HFFc6 (cell line): ENCODE results near the gene FRMPD4. TPM values are rescaled to one million over a fixed set of nuclear protein-coding genes. Genes with fewer than 3 reads are reported as not detected.

ENCODE experiments used
- DNase-seq: peaks from one replicate; pipeline ENCODE4 v3.0.0-alpha.2; 2018
- H3K27ac Mint-ChIP-seq: 2 replicates; pipeline ENCODE4 v1.8.0; 2020; ENCODE audit warnings: mild to moderate bottlenecking, mixed read lengths
- H3K27me3 Mint-ChIP-seq: 2 replicates; pipeline ENCODE4 v1.8.0; 2021; ENCODE audit warnings: mild to moderate bottlenecking, moderate library complexity, mixed read lengths; ENCODE audit not compliant: insufficient read depth
- H3K36me3 Mint-ChIP-seq: 2 replicates; pipeline ENCODE4 v1.8.0; 2021; ENCODE audit warnings: low read depth, mixed read lengths
- H3K4me1 Mint-ChIP-seq: 2 replicates; pipeline ENCODE4 v1.8.0; 2020; ENCODE audit warnings: low read depth, mixed read lengths
- H3K4me3 Mint-ChIP-seq: 2 replicates; pipeline ENCODE4 v1.8.0; 2020; ENCODE audit warnings: mild to moderate bottlenecking, moderate library complexity, mixed read lengths
- H3K9me3 Mint-ChIP-seq: 2 replicates; pipeline ENCODE4 v1.8.0; 2020; ENCODE audit warnings: mild to moderate bottlenecking, mixed read lengths
- total RNA-seq, 6 experiments: library from RNA; stranded (reverse); fragmentation: NEBNext Ultra II Directional; extraction: Animal tissue kit (Norgen Biotek cat#: 25700); gene quantifications; 2 replicates in 1 of 6; 3 replicates in 5 of 6; pipeline ENCODE4 v1.2.3, GENCODE V29; 2021
- TF ChIP-seq, protein P1 (sequence below): fragments of 200-600 bp; sonication (generic); IDR thresholded peaks from 2 replicates; pipeline ENCODE4 v1.5.0; 2021; ENCODE audit warnings: antibody characterized with exemption, mild to moderate bottlenecking

The FRMPD4 gene
- total RNA-seq, 6 experiments from 2014 or later, result 0.09 to 0.55 (median 0.47) TPM

DNA sequence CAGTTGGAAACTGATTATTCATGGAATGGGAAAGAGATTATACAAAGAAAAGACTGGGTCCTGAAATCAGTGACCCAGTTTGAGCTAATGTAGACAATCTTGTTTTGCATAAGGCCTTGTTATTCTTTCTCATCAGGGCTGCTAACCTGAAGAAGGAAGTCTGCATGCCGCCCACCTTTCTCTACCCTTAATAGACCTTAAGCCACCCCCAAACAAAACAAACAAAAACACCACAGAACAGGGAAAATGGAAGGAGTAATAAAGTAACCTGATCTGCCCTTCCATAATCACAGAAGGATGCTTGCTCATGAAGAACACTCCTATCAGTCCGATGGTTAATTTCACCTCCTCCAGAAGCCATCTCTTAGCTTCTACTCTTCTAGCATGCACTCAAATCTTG lies 288.1 kb downstream of the FRMPD4 start:
- TF ChIP-seq, protein P1, sequence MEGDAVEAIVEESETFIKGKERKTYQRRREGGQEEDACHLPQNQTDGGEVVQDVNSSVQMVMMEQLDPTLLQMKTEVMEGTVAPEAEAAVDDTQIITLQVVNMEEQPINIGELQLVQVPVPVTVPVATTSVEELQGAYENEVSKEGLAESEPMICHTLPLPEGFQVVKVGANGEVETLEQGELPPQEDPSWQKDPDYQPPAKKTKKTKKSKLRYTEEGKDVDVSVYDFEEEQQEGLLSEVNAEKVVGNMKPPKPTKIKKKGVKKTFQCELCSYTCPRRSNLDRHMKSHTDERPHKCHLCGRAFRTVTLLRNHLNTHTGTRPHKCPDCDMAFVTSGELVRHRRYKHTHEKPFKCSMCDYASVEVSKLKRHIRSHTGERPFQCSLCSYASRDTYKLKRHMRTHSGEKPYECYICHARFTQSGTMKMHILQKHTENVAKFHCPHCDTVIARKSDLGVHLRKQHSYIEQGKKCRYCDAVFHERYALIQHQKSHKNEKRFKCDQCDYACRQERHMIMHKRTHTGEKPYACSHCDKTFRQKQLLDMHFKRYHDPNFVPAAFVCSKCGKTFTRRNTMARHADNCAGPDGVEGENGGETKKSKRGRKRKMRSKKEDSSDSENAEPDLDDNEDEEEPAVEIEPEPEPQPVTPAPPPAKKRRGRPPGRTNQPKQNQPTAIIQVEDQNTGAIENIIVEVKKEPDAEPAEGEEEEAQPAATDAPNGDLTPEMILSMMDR, result no peak
- Mint-ChIP-seq H3K4me3 (no peak overlapping the region), H3K36me3 (no peaks in the 10 kb centered on the region), H3K4me1 (peaks cover 15% of the 10 kb centered on the region), H3K9me3 (no peaks in the 10 kb centered on the region), H3K27me3 (no peaks in the 10 kb centered on the region), H3K27ac (no peak overlapping the region)
- no peak for DNase-seq

DNA sequence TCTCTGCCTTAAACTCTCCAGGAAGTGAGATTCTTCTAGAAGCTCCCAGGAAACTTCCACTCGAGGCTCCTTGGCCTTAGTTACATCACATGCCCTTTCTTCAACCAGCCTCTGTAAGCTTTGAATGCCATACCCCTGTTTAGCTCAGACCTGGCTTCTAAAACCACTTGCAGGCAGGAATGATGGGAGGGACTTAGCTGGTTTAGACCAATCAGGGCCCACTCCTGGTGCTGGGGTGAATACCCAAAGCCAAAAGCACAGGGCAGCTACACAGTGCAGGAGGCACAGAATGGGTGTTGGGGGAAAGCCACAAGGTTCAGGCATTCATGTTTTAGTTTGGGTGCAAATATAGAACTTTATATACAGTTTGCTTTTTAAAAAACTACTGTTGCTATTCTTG lies 296.2 kb downstream of the FRMPD4 start:
- Mint-ChIP-seq H3K4me3 (no peak overlapping the region), H3K4me1 (no peaks in the 10 kb centered on the region), H3K27me3 (peaks cover 1% of the 10 kb centered on the region; the same call in 1 of the 2 replicates), H3K27ac (no peak overlapping the region), H3K9me3 (no peaks in the 10 kb centered on the region), H3K36me3 (no peaks in the 10 kb centered on the region)
- DNase-seq, result no peak
- TF ChIP-seq, protein P1, result no peak

DNA sequence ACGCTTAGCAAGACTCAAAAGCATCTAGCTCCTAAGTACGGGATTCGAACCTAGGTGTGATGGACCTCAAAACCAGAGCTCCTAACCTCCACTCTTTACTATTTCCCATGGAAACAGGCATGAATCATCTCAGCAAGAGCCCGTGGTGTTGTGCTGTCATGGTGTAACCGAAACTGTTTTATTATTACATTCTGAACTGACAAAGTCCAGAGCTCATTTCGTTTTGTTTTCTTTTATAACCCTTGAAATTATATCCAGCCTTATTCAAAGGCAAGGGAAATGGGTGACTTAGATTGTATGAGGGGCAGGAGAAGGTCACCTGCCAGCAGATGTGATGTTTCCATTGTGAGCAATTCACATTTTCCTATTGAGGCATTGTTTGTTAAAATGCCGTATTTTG lies 301.1 kb downstream of the FRMPD4 start:
- Mint-ChIP-seq H3K4me1 (peaks cover 34% of the 10 kb centered on the region), H3K27ac (no peak overlapping the region), H3K27me3 (peaks cover 1% of the 10 kb centered on the region), H3K9me3 (no peaks in the 10 kb centered on the region), H3K4me3 (no peak overlapping the region), H3K36me3 (no peaks in the 10 kb centered on the region)
- TF ChIP-seq, protein P1, result no peak
- DNase-seq, result no peak

DNA sequence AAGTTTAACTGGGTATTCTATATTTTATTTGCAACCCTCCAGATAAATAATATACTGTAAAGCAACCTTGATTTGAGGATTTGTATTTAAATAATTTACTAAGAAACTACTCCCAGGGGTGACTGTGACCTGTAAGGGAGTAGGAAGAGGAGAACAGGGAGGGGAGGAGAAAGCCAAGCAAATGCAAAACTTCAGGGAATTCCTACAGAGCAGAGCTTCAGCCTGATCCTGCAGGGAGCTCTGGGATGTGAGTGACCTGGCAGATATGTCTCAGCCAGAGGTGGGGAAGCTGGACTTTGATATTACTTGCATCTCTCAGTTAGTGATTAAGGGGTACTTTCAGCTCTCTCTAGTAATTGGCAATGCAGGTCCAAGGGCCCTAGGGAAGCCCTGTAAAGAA lies 302.0 kb downstream of the FRMPD4 start:
- Mint-ChIP-seq H3K27ac (no peak overlapping the region), H3K4me1 (peaks cover 37% of the 10 kb centered on the region), H3K27me3 (peaks cover 1% of the 10 kb centered on the region), H3K9me3 (no peaks in the 10 kb centered on the region), H3K4me3 (no peak overlapping the region), H3K36me3 (no peaks in the 10 kb centered on the region)
- no peak for DNase-seq
- TF ChIP-seq, protein P1, result no peak

DNA sequence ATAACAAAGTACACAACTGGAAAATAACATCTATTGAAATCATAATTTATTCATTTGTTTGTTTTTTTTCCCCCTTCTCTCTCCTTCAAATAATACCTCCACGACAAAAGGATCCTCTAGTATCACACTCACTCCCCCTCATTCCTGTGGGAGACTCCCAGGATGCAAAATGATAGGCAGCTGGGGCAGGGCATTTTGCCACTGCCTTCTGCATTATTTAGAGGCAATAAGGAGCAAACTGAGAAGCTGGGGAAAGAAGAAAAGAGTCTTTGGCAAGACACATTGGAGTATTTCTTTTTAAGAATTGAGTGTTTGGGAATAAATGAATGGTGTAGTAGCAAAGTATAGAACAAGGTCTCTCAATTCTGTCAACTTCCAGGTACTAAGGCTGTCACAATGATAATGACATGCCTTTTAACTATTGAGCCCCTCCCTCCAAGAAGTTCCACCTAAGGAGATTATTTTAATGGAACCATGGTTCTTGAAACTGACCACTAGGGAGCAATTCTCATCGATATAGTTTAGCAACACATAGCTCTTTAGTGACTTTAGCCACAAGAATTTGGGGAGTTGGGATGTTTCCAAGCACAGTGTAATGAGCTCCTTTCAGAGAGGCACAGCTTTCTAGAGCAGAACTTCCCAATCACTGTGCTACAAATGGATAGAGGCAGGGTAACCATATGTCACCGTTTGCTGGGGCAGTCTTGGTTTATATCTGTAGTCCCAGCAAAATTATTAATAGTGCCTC lies 303.3 kb downstream of the FRMPD4 start:
- peak overlapping the region; percentile 72 for H3K27ac Mint-ChIP-seq

More for the DNA sequence above, 303.3 kb downstream of the FRMPD4 start:
- peaks cover 49% of the 10 kb centered on the region for H3K4me1 Mint-ChIP-seq
- no peaks in the 10 kb centered on the region for H3K9me3 Mint-ChIP-seq
- H3K27me3 Mint-ChIP-seq, result peaks cover 1% of the 10 kb centered on the region
- H3K4me3 Mint-ChIP-seq, result peak overlapping the region; percentile 6; the same call in 1 of the 2 replicates
- no peaks in the 10 kb centered on the region for H3K36me3 Mint-ChIP-seq
- peak; percentile 85 for DNase-seq
- TF ChIP-seq, protein P1, result peak; percentile 58
